Panc1 (cell line): ENCODE measurements around the gene NCAM1. TPM values are rescaled to one million over a fixed set of nuclear protein-coding genes. Genes with fewer than 3 reads are reported as not detected.

Source experiments
- ATAC-seq: fragments of 200-7000 bp; cut with Tn5 transposase; 2 replicates; pipeline ENCODE4 v1.9.1; 2020; ENCODE audit warnings: mild to moderate bottlenecking, moderate library complexity
- BruUV-seq: library from RNA; stranded (reverse); fragments of 400-500 nt; replicated peaks from 2 replicates; lab custom pipeline; 2021; lab: Mats Ljungman, UMichigan
- CTCF ChIA-PET: fragments of 300-600 bp; sonication (Branson Sonifier 250); formaldehyde crosslinking; loops from one replicate; lab custom pipeline; 2022; ENCODE audit warnings: antibody characterized with exemption; lab: Charles Lee
- POLR2A ChIA-PET: fragments of 300-600 bp; sonication (Branson Sonifier 250); formaldehyde crosslinking; loops from one replicate; lab custom pipeline; 2022; ENCODE audit warnings: antibody characterized with exemption; lab: Charles Lee
- DNase-seq: peaks from one replicate; pipeline ENCODE4 v3.0.0-alpha.2; 2010; ENCODE audit warnings: low read depth, low spot score
- H3K27ac ChIP-seq: 2 replicates; pipeline ENCODE4 v1.5.1; 2011; ENCODE audit warnings: mild to moderate bottlenecking, low read length, inconsistent platforms
- H3K27me3 ChIP-seq: fragments of 200-500 bp; sonication (Bioruptor generic); 2 replicates; pipeline ENCODE4 v1.6.0; 2014; ENCODE audit warnings: low read length, inconsistent platforms; ENCODE audit not compliant: control insufficient read depth, insufficient read depth
- H3K36me3 ChIP-seq: fragments of 200-500 bp; sonication (Bioruptor generic); 2 replicates; pipeline ENCODE4 v1.5.1; 2014; ENCODE audit warnings: inconsistent platforms, mild to moderate bottlenecking, low read length, moderate library complexity; ENCODE audit not compliant: control insufficient read depth, insufficient read depth
- H3K4me1 ChIP-seq: 2 replicates; pipeline ENCODE4 v1.5.1; 2011; ENCODE audit warnings: inconsistent platforms, mild to moderate bottlenecking, low read length, moderate library complexity; ENCODE audit not compliant: control insufficient read depth, insufficient read depth
- H3K4me3 ChIP-seq, 2 experiments: 2 replicates each; pipeline ENCODE4 v1.5.1; 2011 to 2012; ENCODE audit warnings: low read depth in 2 of 2, low read length in 2 of 2, mild to moderate bottlenecking in 2 of 2, inconsistent platforms in 1 of 2, moderate library complexity in 1 of 2
- H3K9me3 ChIP-seq: fragments of 200-500 bp; sonication (Bioruptor generic); 2 replicates; pipeline ENCODE4 v1.5.1; 2014; ENCODE audit warnings: low read depth, mild to moderate bottlenecking, inconsistent platforms, low read length, moderate library complexity; ENCODE audit not compliant: control insufficient read depth, insufficient read depth
- POLR2AphosphoS5 ChIP-seq: IDR thresholded peaks from 2 replicates; pipeline ENCODE4 v1.6.1; 2012; ENCODE audit warnings: mild to moderate bottlenecking, low read depth, low read length, moderate library complexity
- SIN3A ChIP-seq: IDR thresholded peaks from 2 replicates; pipeline ENCODE4 v1.6.1; 2012; ENCODE audit warnings: low read depth, mild to moderate bottlenecking, low read length, moderate library complexity, borderline replicate concordance; ENCODE audit not compliant: insufficient read depth
- TCF7L2 ChIP-seq: IDR thresholded peaks from 2 replicates; pipeline ENCODE4 v1.6.1; 2011; ENCODE audit warnings: mild to moderate bottlenecking, low read depth, low read length, inconsistent platforms
- in situ Hi-C: cut with HindIII; loops from 2 replicates; pipeline ENCODE4 v1.10.0; 2016; ENCODE audit warnings: low sequenced_read_pairs, low pct_unique_long_range_greater_than_20kb
- intact Hi-C: fragments of 100-400 bp; cut with micrococcal nuclease; formaldehyde crosslinking; loops from one replicate; pipeline ENCODE4 v1.10.0; 2022; ENCODE audit not compliant: unreplicated experiment
- total RNA-seq: library from RNA; stranded (reverse); gene quantifications from one replicate; pipeline ENCODE4 v1.2.1, GENCODE V29; 2021; ENCODE audit not compliant: unreplicated experiment
- TF ChIP-seq, protein P1 (sequence below), 2 experiments: IDR thresholded peaks; 2 replicates each; pipeline ENCODE4 v1.6.1; 2011 to 2012; ENCODE audit warnings: low read depth in 2 of 2, control low read depth in 1 of 2, low read length in 1 of 2, mild to moderate bottlenecking in 1 of 2, moderate library complexity in 1 of 2; ENCODE audit not compliant: insufficient read depth in 1 of 2
- TF ChIP-seq, protein P2 (sequence below): fragments of 450-650 bp; IDR thresholded peaks from 2 replicates; pipeline ENCODE4 v1.5.1; 2017; ENCODE audit warnings: mild to moderate bottlenecking

Gene NCAM1
- total RNA-seq, 1 experiment from 2014 or later = 0.18 TPM

DNA sequence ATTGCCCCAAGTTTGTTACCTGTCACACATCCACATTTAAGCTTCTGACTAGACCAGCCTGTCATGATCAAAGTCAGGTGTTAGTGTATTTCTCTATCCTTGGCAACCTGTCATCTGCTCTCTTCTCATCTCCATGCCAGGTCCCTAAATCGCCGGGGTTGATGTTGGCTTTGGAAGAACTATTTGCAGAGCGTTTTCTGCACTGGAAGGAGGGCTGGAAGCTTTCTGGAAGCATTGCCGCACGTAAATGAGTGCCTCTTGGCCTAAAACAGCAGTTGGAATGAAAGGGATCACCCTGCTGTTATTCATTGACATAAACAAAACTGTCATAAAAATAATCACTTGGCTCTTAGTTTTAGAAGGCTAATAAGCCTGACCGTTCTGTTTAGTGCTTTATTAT is 354.6 kb downstream of the NCAM1 start:
- Histone ChIP-seq H3K4me3 (no peak overlapping the region), H3K36me3 (no peaks in the 10 kb centered on the region), H3K9me3 (no peaks in the 10 kb centered on the region), H3K4me1 (peaks cover 15% of the 10 kb centered on the region), H3K27me3 (no peaks in the 10 kb centered on the region), H3K27ac (peak overlapping the region; percentile 93; the same call in 1 of the 2 replicates)
- DNase-seq = no peak
- TF ChIP-seq, protein P1, sequence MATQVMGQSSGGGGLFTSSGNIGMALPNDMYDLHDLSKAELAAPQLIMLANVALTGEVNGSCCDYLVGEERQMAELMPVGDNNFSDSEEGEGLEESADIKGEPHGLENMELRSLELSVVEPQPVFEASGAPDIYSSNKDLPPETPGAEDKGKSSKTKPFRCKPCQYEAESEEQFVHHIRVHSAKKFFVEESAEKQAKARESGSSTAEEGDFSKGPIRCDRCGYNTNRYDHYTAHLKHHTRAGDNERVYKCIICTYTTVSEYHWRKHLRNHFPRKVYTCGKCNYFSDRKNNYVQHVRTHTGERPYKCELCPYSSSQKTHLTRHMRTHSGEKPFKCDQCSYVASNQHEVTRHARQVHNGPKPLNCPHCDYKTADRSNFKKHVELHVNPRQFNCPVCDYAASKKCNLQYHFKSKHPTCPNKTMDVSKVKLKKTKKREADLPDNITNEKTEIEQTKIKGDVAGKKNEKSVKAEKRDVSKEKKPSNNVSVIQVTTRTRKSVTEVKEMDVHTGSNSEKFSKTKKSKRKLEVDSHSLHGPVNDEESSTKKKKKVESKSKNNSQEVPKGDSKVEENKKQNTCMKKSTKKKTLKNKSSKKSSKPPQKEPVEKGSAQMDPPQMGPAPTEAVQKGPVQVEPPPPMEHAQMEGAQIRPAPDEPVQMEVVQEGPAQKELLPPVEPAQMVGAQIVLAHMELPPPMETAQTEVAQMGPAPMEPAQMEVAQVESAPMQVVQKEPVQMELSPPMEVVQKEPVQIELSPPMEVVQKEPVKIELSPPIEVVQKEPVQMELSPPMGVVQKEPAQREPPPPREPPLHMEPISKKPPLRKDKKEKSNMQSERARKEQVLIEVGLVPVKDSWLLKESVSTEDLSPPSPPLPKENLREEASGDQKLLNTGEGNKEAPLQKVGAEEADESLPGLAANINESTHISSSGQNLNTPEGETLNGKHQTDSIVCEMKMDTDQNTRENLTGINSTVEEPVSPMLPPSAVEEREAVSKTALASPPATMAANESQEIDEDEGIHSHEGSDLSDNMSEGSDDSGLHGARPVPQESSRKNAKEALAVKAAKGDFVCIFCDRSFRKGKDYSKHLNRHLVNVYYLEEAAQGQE (IDR thresholded peaks at IDR 0.05; ENCODE audit: insufficient read depth in 1 of 2, low read depth in 2 of 2, low read length in 1 of 2) = no peak
- TF ChIP-seq SIN3A (no peak), POLR2AphosphoS5 (no peak), TCF7L2 (no peak)
- TF ChIP-seq, protein P2, sequence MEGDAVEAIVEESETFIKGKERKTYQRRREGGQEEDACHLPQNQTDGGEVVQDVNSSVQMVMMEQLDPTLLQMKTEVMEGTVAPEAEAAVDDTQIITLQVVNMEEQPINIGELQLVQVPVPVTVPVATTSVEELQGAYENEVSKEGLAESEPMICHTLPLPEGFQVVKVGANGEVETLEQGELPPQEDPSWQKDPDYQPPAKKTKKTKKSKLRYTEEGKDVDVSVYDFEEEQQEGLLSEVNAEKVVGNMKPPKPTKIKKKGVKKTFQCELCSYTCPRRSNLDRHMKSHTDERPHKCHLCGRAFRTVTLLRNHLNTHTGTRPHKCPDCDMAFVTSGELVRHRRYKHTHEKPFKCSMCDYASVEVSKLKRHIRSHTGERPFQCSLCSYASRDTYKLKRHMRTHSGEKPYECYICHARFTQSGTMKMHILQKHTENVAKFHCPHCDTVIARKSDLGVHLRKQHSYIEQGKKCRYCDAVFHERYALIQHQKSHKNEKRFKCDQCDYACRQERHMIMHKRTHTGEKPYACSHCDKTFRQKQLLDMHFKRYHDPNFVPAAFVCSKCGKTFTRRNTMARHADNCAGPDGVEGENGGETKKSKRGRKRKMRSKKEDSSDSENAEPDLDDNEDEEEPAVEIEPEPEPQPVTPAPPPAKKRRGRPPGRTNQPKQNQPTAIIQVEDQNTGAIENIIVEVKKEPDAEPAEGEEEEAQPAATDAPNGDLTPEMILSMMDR = no peak
- BruUV-seq = no TSS peak
- POLR2A ChIA-PET = interaction anchor here (0.6 kb wide), 1 partner anchor 772 kb away, joined by 8 read pairs; no protein-coding TSS in a partner anchor
- in situ Hi-C loops (no loop called here), intact Hi-C loops (no loop called here)
- CTCF ChIA-PET = no interaction called here
- ATAC-seq = no peak

DNA sequence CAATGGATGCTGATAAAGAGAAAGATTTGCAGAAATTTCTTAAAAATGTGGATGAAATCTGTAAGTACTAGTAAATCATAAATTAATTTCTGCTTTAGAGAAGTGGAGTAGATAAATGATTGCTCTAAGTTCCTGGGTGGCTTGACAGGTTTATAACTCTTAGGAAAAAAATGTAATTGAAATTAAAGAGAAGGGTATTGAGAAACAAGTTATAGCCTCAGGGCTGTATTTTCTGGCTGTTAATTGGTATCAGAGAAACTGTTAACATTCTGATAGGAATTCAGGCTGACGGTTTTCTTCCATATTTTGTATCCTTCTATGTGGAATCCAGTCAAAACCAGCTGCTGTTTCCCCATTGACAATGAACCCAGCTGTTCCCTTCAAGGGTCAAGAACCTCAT is 355.0 kb downstream of the NCAM1 start:
- no peaks in the 10 kb centered on the region for H3K27me3 ChIP-seq
- intact Hi-C loops = no loop called here
- no peaks in the 10 kb centered on the region for H3K9me3 ChIP-seq
- CTCF ChIA-PET = no interaction called here
- H3K4me1 ChIP-seq = peaks cover 15% of the 10 kb centered on the region
- no peak overlapping the region for H3K27ac ChIP-seq
- DNase-seq (no peak), ATAC-seq (no peak)
- no peak for TF ChIP-seq TCF7L2
- TF ChIP-seq, protein P1 (IDR thresholded peaks at IDR 0.05; ENCODE audit: insufficient read depth in 1 of 2, low read depth in 2 of 2, low read length in 1 of 2) = no peak
- TF ChIP-seq, protein P2 = no peak
- TF ChIP-seq SIN3A = no peak
- in situ Hi-C loops = no loop called here
- no TSS peak for BruUV-seq
- H3K36me3 ChIP-seq = no peaks in the 10 kb centered on the region
- POLR2A ChIA-PET = interaction anchor here (0.6 kb wide), 1 partner anchor 771 kb away, joined by 8 read pairs; no protein-coding TSS in a partner anchor
- no peak overlapping the region for H3K4me3 ChIP-seq
